GM19025 (cell line): Measurements from ENCODE around the gene RAB3A.
A peak's percentile ranks its signal among the peaks of the same experiment; 100 is the strongest.
"Not testable (repeated sequence)": the region's sequence is repeated elsewhere in the genome, so short reads cannot be mapped to it uniquely, and the experiment has no call there.

Experiments
- ATAC-seq: cut with Tn5 transposase; IDR thresholded peaks from one replicate; pipeline ENCODE4 v1.9.1; 2021; ENCODE audit warnings: mild to moderate bottlenecking, low read depth, moderate library complexity; ENCODE audit not compliant: unreplicated experiment

RAB3A gene

GRCh38 chr19:18224525-18225354, 20.9 kb upstream of the RAB3A start:
- peak; percentile 94 for ATAC-seq

DNA sequence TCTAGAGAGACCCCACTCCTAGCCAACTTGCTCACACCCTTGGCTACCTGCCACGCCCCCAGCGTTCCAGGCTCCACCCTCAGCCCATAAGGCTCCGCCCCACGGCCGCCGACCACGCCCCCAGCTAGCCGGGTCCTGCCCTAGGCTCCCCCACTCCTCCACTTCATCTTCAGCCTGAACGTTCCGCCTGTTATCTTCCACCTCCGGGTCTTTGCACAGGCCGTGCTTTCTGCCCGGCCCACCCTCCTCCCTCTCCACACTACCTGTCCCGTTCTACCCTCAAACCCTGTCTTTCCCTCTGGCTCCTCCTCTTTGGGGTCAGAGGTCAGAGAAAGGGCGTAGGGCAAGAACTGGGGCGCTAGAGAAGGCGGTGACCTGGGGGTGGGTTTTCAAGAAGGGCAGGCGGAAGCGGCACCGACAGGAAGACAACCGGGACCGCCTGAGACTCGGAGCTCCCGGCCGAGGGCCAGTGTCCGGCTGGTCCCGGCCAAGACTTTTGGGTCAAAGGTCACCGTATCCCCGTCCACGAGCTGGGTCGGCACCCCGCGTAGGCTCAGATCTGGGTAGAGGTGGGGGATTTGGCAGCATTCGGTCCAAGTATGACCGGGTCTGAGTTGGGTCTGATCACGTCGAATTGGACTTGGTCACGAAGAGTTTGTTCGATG, 20.1 kb upstream of the RAB3A start:
- no peak for ATAC-seq

DNA sequence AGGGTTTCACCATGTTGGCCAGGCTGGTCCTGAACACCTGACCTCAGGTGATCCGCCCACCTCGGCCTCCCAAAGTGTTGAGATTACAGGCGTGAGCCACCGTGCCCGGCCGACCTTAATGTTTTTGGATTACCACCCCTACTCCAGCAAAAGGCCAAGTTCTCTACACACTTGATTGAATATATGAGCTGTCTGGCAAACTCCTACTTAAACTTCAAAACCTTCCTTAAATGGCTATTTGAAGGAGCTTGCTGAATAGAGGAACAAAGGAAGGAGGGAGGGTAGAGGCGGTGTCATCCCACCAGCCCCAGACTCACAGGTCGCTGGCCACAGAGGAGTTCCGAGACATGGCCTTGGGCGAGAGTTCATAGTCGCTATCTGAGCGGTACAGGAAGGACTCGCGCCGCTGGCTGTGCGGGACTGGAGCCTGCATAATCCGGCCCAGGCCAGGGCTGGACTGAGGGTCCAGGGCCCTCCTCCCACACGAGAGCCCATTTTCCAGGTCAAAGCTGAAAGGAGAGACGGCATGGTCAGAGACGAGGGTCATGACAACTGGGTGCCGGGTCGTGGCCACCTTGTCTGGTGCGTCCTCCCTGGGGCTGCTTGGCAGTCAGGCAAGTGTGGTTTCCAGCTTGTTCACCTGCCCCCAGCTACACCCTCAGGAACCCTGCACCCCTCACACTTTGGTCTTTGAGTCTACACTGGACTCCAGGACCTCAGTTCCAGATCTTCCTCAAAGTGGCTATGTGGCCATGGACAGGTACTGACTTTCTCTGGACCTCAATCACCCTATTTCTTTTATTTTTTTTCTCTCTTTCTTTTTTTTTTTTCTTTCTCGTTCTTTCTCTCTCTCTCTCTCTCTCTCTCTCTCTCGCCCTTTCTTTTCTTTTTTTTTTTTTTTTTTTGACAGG, 18.2 kb upstream of the RAB3A start:
- no peak for ATAC-seq

GRCh38 chr19:18220632-18221275, 16.9 kb upstream of the RAB3A start:
- ATAC-seq: no peak

DNA sequence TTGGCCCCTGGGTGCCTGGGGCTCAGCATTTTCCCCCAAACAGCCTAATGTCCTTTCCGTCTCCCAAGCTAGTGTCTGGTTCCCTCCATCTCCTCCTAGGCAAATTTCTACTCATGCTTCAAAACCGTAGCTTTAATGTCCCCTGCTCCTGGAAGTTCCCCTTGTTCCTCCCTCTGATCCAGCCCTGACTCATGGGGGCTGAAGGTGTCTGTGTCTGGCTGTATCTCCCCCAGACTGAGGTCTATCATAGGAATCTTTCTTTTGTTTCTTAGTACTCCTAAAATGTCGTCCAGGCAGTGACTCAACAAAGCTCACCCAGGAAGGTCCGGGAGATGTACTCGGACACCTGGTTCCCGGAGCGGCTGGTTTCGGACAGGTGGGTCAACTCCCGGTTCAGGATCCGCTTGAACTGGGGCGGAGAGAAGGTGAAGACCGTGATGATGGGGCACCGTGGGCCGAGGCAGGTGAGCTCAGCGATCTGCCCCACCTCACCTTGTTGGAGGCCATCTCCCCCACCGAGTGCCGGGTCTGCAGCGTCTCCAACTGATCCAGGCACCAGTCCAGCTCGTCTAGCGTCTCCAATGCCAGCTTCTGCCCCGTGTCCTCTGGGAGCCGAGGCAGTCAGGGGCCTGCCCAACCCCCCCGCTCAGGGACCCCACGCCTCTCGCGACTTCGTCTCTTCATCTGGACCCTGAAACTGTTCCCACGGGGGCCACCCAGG, 16.2 kb upstream of the RAB3A start:
- ATAC-seq: no peak

DNA sequence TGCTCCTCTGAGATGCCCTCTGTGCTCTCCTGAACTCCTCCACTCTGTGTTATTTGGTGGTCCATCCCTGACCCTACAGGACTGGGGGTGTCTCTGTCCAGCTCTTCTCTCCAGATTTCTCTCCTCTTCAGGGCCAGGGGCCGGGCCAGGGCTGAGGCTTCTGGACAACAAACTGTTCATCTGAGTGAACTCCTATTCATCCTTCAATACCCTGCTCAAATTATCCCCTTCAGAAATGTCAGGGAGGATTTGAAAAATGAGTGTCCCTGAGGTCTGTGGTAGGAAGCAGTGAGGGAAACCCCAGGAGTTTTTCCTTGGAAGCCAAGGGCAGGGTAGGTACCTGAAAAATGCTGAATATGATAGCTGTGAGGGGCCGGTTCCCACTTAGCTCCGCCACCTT, 14.8 kb upstream of the RAB3A start:
- ATAC-seq: no peak

GRCh38 chr19:18218159-18218558, 14.3 kb upstream of the RAB3A start:
- ATAC-seq: no peak

DNA sequence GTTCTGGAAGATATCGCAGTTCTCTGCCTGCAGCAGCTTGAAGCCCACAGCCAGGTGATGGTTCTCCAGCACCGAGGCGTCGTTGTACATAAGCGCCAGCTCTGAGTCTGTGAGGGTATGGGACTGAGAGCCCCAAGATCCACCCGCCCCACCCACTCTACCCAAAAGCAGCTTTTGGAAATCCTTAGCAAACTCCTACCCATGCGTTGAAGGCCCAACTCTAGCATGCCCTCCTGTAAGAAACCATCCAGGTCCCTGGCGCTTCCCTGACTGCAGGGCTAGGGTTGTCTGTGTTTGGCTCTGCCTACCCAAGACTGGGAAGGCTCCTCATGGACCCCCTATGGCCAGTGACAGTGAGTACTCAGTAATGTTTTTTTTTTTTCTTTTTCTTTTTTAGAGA, 12.9 kb upstream of the RAB3A start:
- no peak for ATAC-seq

DNA sequence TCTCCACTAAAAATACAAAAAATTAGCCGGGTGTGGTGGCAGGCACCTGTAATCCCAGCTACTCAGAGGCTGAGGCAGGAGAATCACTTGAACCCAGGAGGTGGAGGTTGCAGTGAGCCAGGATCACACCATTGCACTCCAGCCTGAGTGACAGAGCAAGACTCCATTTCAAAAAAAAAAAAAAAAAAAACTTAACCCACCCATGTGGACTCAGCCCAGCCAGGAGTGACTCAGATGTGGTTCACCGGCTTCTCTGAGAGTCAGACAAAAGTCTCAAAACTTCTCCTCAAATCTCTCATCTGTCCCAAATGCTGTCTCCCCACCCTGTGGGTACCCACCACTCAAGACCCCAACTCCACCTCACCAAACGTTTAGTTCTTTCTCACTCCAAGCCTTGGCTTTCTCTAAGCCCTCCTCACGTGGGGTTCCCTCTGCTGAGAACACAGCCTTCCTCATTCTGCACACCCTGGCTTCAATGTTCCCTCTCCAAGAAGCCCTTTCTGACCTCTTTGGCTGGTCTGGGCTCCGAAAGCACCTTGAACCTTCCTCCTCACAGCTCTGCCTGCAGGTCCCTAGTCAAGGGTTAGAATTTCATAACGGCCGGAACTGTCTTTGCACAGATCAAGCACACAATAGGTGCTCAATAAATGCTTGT, 11.1 kb upstream of the RAB3A start:
- ATAC-seq: no peak

DNA sequence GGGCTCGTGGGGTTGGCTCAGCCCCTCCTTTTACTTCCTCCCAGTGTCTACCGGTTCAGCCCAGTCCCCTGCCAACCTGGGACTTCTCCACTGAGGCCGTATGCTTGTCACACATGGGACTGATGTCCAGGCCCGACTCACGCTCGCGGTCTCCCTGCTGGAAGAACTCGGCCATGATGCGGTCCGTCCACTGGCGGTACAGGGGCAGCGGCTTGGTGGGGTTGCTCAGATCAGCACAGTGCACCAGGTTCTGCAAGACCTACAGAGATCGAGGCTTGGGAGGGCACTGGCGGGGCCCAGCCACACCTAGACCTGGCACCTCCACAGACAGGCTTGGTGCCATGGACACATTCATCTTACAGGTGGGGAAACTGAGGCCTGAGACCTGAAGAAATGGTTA, 7.8 kb upstream of the RAB3A start:
- ATAC-seq: no peak

- ATAC-seq: not testable (repeated sequence)
These were observed 6.1 kb upstream of the RAB3A start for GRCh38 chr19:18209912-18210311.

GRCh38 chr19:18208098-18208951, 4.5 kb upstream of the RAB3A start:
- no peak for ATAC-seq

DNA sequence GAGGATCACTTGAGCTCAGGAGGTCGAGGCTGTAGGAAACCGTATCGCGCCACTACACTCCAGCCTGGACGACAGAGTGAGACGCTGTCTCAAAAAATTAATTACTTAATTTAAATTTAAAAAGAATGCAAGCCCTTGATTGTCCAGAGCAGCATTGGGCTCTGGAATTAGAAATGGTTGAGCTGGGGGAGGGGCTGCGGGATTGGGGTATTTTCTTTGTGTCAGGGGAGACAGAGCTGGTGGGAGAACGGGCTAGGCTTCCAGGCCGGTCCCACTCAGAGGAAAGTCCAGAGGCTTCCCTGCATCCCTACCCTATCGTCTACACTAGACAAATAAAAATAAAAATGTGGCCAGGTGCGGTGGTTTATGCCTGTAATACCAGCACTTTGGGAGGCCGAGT, 2.2 kb upstream of the RAB3A start:
- no peak for ATAC-seq

DNA sequence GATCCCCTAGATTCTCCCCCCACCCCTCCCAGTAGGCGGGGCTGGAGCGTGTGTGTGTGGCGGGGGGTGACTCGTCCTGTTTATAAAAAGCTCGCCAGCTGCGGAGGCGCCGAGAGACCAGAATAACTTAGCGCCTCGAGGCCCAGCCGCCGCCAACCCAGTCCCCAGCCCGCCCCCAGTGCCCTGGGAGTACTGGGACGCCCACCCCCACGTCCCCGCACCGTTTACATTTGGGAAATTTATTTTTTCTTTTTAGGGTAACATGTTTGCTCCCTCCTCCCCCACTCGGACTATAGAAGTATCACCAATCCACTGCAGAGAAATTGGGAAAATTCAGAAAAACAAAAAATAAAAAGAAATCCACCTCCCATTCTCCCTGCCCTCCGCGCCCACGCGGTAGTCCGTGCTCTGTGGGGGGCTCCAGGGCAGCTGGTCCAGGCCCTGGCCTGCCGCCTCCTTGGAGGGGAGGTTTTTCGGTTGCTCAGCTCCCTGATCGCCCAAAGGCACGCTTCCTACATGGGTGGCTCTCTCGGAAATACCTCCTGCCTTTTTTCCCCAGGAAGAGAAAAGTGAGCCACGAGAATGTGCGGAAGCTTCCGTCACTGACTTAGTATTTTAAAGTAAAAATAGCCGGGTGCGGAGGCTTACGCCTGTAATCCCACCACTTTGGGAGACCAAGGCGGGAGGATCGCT, 1.5 kb upstream of the RAB3A start:
- no peak for ATAC-seq

- ATAC-seq: peak; percentile 0
These were observed 755 bp upstream of the RAB3A start for GRCh38 chr19:18204394-18205199.

DNA sequence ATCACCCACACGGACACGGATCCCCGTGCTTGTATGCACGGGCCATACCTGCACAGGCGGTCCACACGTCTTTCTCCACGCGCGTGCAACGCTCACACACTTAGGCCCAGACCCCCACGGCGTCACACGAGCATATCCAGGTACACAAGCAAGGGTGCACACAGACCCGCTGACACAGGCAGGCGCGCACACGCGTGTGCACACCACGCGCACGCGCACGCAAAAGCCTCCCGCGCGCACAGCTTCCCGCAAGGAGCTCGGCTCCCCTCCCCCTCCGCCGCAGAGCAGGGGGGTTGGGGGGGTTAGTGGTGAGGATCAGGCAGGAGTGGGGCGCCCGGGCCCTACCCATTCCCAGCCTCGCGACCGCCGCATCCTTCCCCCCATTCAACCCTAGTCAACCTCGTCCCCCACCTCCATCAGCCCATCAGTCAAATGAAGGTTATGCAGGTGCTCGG, 407 bp downstream of the RAB3A start:
- ATAC-seq: no peak

GRCh38 chr19:18202778-18203407, 949 bp downstream of the RAB3A start:
- ATAC-seq: no peak
